Measurements from ENCODE around the gene ARF1.
A peak's percentile ranks its signal among the peaks of the same experiment; 100 is the strongest.
"Not testable (repeated sequence)": the region's sequence is repeated elsewhere in the genome, so short reads cannot be mapped to it uniquely, and the experiment has no call there.

ARF1 gene

DNA sequence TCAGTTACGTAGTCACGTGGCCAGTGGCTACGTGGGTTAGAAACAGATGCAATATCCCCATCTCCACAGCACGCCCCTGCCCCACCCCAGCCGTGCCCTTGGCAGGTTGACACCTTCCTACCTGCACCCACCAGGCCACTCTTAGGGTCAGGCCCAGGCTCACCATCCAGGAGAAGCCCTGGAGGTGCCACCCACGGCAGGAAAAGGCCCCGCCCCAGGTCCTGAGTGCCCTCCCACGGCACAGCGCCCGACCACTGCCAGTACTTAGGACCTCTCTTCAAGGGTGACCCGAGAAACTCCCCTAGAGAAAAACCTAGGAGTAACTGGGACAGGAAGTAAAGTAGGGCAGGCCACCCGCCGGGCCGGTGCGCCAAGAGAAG, 19.1 kb downstream of the ARF1 start:
- DNase-seq (ENCODE audit: low read depth in 2 of 2, low spot score in 1 of 2): no peak

DNA sequence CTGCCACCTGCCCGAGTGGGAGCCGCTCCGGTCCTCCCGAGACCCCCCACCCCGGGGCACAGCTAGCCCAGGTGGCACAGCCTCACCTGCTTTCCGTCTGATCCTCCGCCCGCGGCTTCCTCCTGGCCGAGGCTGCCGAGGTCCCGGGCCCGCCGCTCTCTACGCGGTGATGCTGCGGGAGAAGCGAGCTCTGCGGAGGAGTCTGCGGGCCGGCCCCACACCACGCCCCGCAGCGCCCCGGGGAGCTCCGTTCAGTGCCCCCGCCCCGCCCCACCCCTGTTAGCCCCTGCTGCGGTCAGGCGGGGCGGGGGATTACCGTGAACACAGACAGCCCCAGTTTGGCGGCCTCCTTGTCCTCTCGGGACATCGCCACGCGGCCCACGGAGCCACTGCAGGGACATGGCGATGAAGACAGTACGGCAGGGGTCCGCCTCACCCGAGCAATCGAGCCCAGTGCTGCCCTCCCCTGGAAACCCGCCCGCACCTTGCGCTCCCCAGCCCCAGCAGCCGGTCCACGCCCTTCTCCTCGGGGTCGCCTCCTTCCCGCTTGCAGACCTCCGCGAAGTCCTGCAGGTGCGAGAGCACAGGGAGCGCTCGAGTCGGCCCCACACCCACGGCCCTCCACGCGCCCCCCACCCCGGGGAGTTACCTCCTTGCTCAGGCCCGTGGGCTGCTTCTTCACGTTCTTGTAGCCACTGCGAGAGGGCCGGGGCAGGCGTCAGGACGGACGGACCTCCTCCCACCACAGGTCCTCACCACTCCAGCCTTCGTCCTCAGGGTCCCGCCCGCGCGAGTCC, 19.7 kb downstream of the ARF1 start:
- no peak for DNase-seq (ENCODE audit: low read depth in 2 of 2, low spot score in 1 of 2)

DNA sequence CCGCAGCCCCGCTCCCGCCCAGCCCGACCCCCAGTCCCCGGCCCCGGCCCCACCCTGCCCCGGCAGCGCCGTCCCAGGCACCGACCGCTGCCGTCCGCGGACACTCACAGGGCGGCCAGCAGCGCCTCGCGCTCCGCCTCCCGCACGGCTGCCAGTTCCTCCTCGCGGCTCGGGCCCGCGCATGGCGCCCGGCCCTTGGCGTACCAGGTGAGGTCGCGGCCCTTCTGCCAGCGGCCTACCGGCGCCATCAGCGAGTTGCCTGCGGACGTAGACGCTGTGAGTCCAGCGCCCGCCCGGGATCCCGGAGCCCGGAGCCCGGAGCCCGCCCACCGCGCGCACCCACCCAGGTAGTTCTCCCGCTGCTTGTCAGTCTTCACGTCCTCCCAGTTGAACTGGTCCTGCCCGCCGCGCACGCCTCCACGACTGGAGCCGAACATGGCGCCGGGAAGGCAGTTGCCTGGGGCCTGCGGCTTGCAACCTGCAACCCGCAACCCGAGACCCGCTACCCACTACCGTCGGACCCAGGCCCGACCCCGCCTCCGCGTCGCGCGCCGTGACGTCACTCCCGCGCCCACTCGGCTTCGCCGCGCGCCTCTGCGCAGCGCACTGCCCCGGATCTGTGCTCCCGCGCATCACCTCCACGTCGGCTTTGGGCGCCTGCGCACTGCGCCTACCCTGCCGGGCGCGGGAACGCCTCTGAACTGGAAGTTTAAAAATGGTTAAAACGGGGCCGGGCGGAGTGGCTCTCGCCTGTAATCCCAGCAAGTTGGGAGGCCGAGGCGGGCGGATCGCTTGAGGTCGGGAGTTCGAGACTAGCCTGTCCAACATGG, 20.5 kb downstream of the ARF1 start, which contains the start of gene C1orf35:
C1orf35 (minus strand) TSS at position 535 of the 830 bp plus-strand sequence; CDS start at position 437, 98 bp downstream.
- peak; percentile 88 to 90 for DNase-seq (ENCODE audit: low read depth in 2 of 2, low spot score in 1 of 2)

DNA sequence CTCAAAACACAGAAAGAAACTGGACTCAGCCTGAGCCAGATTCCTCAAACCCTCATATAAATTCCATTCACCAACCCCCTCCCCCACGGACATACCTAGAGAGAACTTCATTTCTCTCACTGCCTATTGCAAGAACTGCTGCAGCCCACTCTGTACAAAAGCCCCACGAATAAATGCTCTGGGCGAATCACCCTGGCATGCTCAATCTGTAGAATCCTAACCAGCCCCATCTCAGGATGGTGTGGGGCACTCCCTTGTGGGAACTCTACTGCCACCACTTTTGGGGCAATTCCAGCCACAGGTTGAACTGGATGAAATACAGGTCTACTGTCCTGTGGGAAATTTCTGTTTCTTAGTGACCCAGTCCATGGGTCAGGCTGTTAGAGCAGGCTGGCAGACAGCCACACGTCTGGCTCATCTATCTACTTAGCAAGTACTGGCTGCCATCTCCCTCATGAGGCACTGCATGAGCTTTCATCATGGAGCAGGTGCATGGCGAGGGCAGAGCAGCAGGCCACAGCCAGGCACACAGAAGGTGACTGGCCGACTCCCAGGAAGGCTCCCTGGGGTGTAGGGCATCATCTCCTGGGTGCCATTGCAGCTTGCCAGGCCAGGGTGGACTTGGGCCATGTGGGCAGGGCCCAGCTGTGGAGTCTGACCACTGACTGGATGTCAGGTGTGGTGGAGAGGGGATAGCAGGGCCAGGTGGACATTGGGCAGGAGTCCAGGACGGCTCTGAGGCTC, 22.2 kb downstream of the ARF1 start:
- no peak for DNase-seq (ENCODE audit: low read depth in 2 of 2, low spot score in 1 of 2)

DNA sequence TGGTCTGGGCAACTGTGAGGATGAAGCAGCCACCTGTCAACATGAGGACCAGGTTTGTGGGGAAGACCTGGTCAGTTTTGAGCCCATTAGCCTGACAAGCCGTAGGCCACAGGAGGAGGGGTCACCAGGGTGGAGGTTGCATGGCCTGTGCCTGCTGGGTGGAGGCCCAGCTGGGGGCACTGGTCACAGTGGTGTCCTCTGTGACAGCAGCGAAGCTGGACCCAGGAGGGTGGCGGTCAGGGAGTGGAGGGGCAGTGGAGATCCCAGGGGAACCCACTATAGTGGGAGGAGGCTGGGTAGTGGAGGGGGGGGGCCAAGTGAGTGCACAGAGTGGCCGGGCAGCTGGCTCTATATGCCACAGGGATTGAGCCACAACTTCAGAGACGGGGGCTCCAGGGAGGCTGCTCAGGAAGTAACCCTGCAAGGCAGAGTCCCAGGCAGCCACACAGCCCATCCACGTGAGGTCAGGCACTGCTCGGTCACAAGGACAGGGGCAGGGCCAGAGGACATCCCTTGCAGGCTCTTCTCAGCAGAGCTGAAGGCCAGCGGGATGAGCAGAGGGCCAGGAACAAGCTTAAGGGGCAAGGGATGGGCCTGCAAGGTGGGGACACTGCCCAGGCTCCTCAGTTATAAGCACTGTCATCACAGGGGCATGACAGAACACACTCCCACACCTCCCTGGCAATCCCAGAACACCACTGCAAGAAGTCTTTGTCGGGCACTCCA, 22.9 kb downstream of the ARF1 start:
- DNase-seq (ENCODE audit: low read depth in 2 of 2, low spot score in 1 of 2): no peak

DNA sequence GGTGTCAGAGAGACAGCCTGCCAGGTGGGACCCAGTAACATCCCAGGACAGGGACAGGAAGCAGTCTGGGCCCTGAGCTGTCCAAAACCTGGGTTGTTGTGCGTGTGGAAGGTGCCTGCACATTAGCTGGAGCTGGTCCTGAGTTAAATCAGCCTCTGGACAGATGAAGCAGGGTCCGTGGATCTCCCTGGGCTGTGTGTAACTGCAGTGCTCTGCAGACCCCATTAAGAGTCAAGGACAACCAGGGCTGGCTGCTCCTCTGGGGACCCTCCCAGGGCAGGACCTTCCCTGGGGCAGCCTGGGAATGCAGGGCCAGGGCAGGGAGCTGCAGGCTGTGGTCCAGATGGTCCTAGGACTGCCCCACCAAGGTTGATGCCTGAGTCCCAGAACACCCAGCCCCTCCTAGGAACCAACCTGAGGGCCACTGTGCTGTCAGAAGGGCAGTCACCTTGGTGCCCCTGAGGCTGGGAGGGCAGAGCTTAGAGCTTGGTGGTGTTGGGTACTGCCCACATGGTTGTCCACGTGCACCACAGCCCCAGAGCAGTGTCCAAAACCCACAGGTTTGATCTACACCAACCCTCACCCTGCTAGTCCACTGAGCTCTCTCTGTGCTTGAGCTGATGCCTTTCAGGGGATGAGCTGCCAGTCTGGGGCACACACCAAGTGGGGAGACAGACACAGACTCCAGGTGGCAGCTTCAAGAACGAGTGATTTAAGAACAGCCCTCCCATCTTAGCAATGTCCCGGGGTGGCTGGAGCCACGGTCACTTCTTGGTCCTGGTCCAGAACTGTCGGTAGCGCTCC, 23.7 kb downstream of the ARF1 start:
- no peak for DNase-seq (ENCODE audit: low read depth in 2 of 2, low spot score in 1 of 2)

DNA sequence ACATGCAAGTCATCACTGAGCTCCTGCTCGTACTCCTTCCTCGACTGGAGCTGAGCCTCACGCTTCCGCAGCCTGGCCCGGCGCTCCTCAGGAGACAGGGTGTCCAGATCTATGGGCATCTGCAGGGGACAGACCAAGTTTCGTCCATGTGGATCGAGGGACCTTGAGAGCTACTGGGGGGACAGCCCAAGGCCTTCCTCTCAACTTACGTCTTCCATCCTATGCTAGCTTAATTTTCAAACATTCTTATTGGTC, 24.2 kb downstream of the ARF1 start:
- DNase-seq (ENCODE audit: low read depth in 2 of 2, low spot score in 1 of 2): no peak

DNA sequence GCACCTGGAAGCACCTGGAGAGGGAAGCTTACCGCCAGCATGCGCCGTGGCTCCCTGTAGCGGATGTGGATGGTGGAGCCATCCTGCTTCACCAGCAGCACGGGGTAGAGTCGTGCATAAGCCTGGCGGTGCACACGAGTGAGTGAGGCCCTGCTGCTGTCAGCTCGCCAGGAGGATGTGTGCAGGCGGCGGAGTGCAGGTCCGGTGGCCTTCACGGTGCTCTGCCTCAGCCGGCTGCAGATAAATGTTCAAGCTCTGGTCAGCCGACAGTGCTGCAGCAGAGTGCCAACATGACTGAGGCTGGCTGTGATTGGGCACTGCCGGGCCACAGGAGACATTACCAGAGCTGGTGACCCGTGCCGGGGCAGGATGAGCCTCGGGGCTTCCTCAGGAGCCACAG, 25.1 kb downstream of the ARF1 start:
- no peak for DNase-seq (ENCODE audit: low read depth in 2 of 2, low spot score in 1 of 2)

DNA sequence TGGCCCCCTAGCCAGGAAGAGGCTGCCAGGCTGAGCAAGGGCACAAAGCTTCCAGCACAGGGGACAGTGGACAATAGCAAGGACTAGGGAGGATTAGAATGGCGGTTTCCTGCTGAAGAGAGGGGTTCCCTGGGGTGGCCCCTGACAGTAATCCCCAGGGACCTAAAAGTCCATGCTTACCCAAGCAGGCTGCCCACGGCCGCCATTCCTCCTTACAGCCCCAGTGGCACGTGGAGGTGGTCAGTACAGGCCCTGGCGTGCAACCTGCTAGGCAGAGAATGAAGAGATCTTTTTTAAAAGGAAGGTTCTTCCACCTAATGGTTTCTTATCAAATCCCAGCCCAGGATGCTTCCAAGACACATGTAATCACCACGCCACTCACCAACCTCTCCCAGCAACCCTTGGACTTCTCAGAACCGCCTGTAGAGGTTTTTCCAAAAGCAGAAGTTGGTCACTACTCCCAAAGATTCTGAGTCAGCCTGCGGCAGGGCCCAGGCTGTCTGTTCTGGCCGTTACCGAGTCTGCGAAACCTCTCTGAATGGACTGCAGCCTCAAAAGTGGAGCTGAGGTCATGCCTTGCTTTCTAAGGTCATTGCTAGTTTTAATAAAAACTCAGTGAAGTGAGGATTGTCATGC, 25.7 kb downstream of the ARF1 start:
- no peak for DNase-seq (ENCODE audit: low read depth in 2 of 2, low spot score in 1 of 2)

DNA sequence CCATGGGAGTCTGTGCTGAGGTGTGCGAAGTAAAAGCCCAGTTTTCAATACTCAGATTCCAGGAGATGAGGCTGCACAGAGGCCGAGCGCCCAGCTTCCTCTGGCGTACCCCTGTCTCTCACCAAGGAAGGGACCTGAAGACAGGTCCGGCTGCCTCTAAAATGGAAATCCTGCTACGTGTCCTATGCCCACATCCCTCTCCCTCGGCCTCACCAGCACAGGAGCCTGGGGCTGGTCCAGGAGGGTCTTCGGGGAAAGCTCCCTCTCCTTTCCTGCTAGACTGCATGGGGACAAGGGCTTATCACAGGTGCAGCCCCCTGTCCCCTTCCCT, 26.2 kb downstream of the ARF1 start:
- DNase-seq (ENCODE audit: low read depth in 2 of 2, low spot score in 1 of 2): no peak

DNA sequence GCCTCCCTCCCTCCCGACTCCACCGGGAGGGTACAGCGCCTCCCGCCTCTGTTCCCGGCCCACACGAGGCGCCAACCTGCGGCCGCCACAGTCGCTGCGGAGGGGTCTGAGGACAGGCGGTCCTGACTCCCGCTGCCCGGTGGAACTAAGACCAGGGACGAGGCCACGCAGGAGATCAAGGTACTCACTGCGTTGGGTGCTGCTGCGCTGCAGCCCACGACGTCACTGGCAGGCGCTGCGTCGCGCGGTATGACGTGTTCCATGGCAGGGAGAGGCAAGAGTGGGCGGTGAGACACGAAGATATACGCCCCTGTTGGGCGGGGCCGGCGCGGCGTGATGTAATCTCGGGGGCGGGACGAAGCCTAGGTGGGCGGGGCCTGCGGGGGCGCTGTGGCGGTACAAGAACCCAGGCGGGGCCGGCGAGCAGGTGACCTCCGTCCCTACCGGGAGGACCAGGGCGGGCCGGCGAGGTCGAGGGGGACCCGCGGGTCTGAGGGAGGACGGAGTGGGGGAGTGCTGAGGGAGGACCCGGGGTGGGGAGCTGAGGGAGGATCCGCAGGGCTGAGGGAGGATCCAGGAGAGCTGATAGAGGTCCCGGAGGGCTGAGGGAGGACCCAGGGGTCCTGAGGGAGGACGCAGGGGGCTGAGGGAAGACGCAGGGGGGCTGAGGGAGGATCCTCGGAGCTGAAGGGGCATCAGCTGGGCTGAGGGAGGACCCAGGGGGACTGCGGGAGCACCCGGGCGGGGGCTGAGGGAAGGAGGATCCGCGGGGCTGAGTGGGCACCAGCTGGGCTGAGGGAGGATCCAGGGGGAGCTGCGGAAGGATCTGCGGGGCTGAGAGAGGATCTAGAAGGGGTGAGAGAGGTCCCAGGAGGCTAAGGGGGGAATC, 26.8 kb downstream of the ARF1 start, which contains the start of gene MRPL55:
MRPL55 (minus strand) TSS at position 227 of the 889 bp plus-strand sequence. CDS start 1,039 bp downstream, outside the sequence.
- peak; percentile 98 to 100 for DNase-seq (ENCODE audit: low read depth in 2 of 2, low spot score in 1 of 2)

DNA sequence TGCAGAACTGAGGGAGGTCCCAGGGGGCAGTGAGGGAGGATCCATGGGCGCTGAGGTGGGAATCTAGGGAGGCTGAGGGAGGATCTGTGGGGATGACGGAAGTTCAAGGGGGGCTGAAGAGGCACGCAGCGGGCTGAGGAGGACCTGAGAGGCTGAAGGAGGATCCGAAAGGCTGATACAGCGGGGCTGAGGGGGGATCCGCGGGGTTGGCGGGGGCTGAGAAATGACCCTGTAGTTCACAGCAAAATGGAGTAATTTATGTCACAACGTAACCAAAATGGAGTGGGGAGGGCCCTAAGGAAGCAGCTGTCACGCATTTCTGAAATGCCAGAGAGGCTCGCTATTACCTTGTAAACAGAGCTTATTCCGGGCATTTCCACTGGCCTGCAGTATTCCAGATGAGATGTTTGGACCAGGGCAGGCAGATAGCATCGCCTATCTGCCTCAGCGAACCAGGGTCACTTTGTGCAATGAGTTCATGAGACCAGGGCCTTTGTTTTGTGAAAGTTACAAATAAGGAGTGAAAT, 27.5 kb downstream of the ARF1 start:
- no peak for DNase-seq (ENCODE audit: low read depth in 2 of 2, low spot score in 1 of 2)

DNA sequence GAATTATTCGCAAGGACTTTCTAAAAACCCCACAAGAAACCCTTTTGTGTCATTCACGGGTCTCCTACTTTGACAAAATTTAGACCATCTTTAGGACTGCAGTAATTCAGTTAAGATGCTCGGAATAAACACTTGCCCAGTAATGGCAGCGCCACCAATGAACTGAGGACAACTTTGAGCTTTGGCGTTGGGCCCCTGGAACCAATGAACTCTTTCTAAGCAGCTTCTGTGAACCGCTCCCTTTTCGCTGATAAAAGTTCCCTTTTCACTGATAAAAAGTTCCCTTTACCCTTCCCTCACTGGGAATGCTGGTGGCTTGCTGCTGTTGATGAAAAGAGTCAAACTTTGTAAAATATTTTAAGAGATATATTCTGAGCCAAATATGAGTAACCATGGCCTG, 28.0 kb downstream of the ARF1 start:
- DNase-seq (ENCODE audit: low read depth in 2 of 2, low spot score in 1 of 2): no peak

DNA sequence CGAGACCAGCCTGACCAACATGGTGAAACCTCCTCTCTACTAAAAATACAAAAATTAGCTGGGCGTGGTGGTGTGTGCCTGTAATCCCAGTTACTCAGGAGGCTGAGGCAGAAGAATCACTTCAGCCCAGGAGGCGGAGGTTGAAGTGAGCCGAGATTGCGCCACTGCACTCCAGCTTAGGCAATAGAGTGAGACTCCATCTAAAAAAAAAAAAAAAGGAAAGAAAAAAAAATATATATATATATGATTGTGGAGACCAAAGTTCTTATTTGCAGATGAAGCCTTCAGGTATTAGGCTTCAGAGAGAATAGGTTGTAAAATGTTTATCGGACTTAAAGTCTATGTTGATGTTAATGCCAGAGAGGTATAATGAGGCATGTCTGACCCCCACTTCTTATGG, 28.8 kb downstream of the ARF1 start:
- not testable (repeated sequence) for DNase-seq (ENCODE audit: low read depth in 2 of 2, low spot score in 1 of 2)

DNA sequence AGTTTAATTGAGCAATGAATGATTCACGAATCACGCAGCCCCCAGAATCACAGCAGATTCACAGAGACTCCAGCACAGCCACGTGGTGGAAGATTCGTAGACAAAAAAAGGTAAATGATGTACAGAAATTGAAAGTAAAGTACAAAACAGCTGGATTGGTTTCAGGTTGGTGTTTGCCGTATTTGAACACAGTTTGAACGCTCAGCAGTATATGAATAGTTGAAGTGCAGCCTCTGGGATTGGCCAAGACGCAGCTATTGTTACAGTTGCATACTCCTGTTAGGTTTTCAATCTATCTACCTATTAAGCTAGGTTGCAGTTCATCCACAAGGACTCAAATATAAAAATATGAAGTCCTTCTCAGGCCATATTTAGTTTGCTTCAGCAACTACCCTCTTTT, 29.7 kb downstream of the ARF1 start:
- DNase-seq (ENCODE audit: low read depth in 2 of 2, low spot score in 1 of 2): no peak

DNA sequence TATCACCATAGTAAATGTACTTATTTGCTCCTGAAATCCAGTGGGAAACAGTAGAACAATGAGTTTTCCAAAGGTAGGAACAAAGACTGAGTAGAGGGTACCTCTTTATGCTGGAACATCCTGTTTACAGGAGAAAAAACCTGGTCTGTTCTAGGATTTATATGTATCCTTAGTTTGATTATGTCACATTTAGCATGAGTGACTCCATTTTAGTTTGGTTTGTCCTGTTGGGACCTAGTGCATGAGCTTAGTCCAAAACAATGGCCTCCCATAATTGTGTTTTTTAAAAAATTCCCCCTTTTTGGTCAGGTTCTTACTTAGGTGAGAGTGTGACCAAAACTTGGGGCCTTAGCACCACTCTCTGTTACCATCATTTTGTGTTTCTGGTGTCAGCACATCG, 30.1 kb downstream of the ARF1 start:
- DNase-seq (ENCODE audit: low read depth in 2 of 2, low spot score in 1 of 2): no peak

DNA sequence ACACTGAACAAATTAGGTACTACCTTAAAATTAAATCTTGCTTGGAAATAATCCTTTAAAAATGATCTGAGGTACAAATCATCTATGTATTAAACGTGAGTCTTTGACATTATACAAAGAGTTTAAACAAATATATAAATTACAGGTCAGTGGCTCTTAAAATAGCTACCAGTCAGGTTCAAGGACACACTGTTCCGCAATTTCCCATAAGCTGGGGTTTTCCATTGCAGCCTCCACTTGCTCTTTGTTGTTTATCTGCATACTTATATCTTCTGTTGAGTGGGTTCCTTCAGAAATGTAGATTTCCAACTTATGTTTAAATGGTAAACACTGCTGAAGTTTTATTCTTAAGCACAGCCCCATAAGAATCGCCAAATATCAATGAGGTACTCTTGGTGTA, 32.3 kb downstream of the ARF1 start:
- DNase-seq (ENCODE audit: low read depth in 2 of 2, low spot score in 1 of 2): no peak

DNA sequence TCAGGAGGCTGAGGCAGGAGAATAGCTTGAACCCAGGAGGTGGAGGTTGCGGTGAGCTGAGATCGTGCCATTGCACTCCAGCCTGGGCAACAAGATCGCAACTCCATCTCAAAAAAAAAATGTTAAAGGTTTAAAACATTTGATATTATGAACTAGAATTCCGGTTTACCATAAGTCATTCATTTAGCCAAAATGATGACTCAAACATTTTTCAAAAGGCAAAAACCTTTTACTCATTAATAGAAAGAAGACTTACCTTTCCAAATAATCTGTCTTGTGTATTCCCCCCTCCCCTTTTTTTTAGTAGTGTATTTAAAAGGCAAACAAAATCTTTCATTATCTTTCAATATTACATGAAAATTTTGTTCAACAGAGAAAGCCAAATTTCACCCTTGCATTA, 34.8 kb downstream of the ARF1 start:
- DNase-seq (ENCODE audit: low read depth in 2 of 2, low spot score in 1 of 2): no peak

DNA sequence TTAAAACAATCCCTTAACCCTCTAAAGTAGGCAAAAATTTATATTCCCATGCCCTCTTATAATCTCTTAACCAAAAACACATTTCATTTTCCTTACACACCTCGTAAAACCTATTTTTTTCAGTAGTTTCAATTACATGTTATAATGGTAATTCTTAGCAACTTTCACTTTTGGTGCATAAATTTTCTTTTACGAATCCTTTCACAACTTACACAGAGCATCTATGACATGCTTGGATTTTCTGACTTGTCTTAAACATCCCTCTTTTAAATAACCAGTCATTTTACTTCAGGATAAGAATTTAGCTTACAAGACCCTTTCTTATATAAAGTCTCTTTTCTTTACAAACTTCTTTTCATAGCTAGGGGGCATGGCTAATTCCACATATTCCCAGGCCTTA, 35.5 kb downstream of the ARF1 start:
- DNase-seq (ENCODE audit: low read depth in 2 of 2, low spot score in 1 of 2): no peak

Data from stimulated activated CD8-positive, alpha-beta memory T cell treated with anti-CD3 and anti-CD28 coated beads, Interleukin-4, amount 100 ng/mL, for 1 hour (primary cell).